Body of pancreas (tissue), 4 donors: Measurements from ENCODE around the gene SLC32A1. TPM values are rescaled to one million over a fixed set of nuclear protein-coding genes. Genes with fewer than 3 reads are reported as not detected.

Experiments used
- ATAC-seq: fragments of 150-250 bp; one replicate; pipeline ENCODE4 v1.9.1; 2016
- DNase-seq, 4 donors: peaks; one replicate each; pipeline ENCODE4 v3.0.0-alpha.2; 2019
- H3K27ac ChIP-seq, 4 donors: fragments of 200-600 bp; sonication (generic); 1 replicate in 3 of 4; 2 replicates in 1 of 4; pipeline versions ENCODE4 v1.5.1 to v1.6.1; 2016 to 2019; ENCODE audit warnings: mild to moderate bottlenecking in 1 of 4, mixed read lengths in 1 of 4, moderate library complexity in 1 of 4
- H3K27me3 ChIP-seq, 2 donors: fragments of 200-600 bp; sonication (generic); one replicate each; pipeline ENCODE4 v1.6.0; 2016; ENCODE audit warnings: mild to moderate bottlenecking in 1 of 2
- H3K36me3 ChIP-seq, 2 donors: fragments of 200-600 bp; sonication (generic); replicated peaks in 1 of 2; 2 replicates each; pipeline ENCODE4 v1.5.1; 2016; ENCODE audit warnings: low read depth in 2 of 2; ENCODE audit not compliant: insufficient read depth in 1 of 2
- H3K4me1 ChIP-seq: fragments of 200-600 bp; sonication (generic); one replicate; pipeline ENCODE4 v1.6.0; 2016
- H3K4me3 ChIP-seq, 2 donors: fragments of 200-600 bp; sonication (generic); 1 replicate in 1 of 2; 2 replicates in 1 of 2; pipeline ENCODE4 v1.5.1; 2016 to 2019
- H3K9me3 ChIP-seq, 3 donors: fragments of 200-600 bp; sonication (generic); 1 replicate in 2 of 3; 2 replicates in 1 of 3; pipeline ENCODE4 v1.5.1; 2016
- CTCF ChIP-seq, 7 experiments: fragments of 450-650 bp in 4 of 7; fragments of 200-600 bp in 3 of 7; sonication (generic) in 3 of 7; IDR thresholded peaks; one replicate each; pipeline ENCODE4 v1.5.1; 2016 to 2019; ENCODE audit warnings: antibody characterized with exemption in 7 of 7
- POLR2A ChIP-seq, 3 donors: fragments of 450-650 bp; IDR thresholded peaks; one replicate each; pipeline ENCODE4 v1.6.1; 2016; ENCODE audit warnings: antibody characterized with exemption in 3 of 3, mild to moderate bottlenecking in 2 of 3
- WGBS, 2 donors: methylation state at CpG; one replicate each; pipeline ENCODE4 v1.1.5; 2017; 5-methylcytosine and 5-hydroxymethylcytosine counted together
- intact Hi-C: fragments of 100-400 bp; cut with DNase I; formaldehyde crosslinking; loops from one replicate; pipeline ENCODE4 v1.15.1; 2023
- total RNA-seq, 2 donors: library from RNA; depleted of rRNA; stranded (reverse); fragments of >200 nt; gene quantifications; one replicate each; pipeline ENCODE4 v1.1.0, GENCODE V29; 2016

SLC32A1 gene
- total RNA-seq, 2 donors from 2014 or later, result not detected

GRCh38 chr20:38698541-38698940 is 25.7 kb upstream of the SLC32A1 start:
- intact Hi-C loops, result no loop called here
- 60 to 69% methylated on average over 12 to 15 of the region's 15 CpGs for WGBS, 2 donors

GRCh38 chr20:38700141-38700540 is 24.1 kb upstream of the SLC32A1 start:
- H3K27me3 ChIP-seq, result no peaks in the 10 kb centered on the region
- no peak for TF ChIP-seq POLR2A (IDR thresholded peaks at IDR 0.05)
- H3K36me3 ChIP-seq, result no peaks in the 10 kb centered on the region
- H3K27ac ChIP-seq, result no peak overlapping the region
- no peaks in the 10 kb centered on the region for H3K4me1 ChIP-seq
- intact Hi-C loops, result no loop called here
- DNase-seq (no peak), ATAC-seq (no peak)
- no peaks in the 10 kb centered on the region for H3K9me3 ChIP-seq
- H3K4me3 ChIP-seq, result no peak overlapping the region
- 27 to 34% methylated on average over 4 of the region's 4 CpGs for WGBS, 2 donors

More at GRCh38 chr20:38698541-38698940, 25.7 kb upstream of the SLC32A1 start:
- H3K36me3 ChIP-seq, result no peaks in the 10 kb centered on the region
- H3K27ac ChIP-seq, result no peak overlapping the region
- DNase-seq, result no peak
- no peaks in the 10 kb centered on the region for H3K27me3 ChIP-seq
- no peaks in the 10 kb centered on the region for H3K4me1 ChIP-seq
- no peak overlapping the region for H3K4me3 ChIP-seq
- ATAC-seq, result no peak
- TF ChIP-seq POLR2A (IDR thresholded peaks at IDR 0.05), result no peak
- TF ChIP-seq CTCF (IDR thresholded peaks at IDR 0.05), result no peak
- no peaks in the 10 kb centered on the region for H3K9me3 ChIP-seq

- DNase-seq (no peak), ATAC-seq (no peak)
- intact Hi-C loops, result no loop called here
- Histone ChIP-seq H3K36me3 (no peaks in the 10 kb centered on the region), H3K4me3 (no peak overlapping the region), H3K9me3 (no peaks in the 10 kb centered on the region), H3K27me3 (no peaks in the 10 kb centered on the region), H3K27ac (no peak overlapping the region), H3K4me1 (no peaks in the 10 kb centered on the region)
- 14 to 69% methylated on average over 1 to 3 of the region's 3 CpGs for WGBS, 2 donors
- no peak for TF ChIP-seq CTCF (IDR thresholded peaks at IDR 0.05)
These were observed 23.4 kb upstream of the SLC32A1 start for GRCh38 chr20:38700926-38701325.

- WGBS, 2 donors, result 52 to 65% methylated on average over 3 of the region's 3 CpGs
- no peak overlapping the region for H3K4me3 ChIP-seq
- intact Hi-C loops, result no loop called here
- H3K4me1 ChIP-seq, result no peaks in the 10 kb centered on the region
- no peak for ATAC-seq
- TF ChIP-seq POLR2A (IDR thresholded peaks at IDR 0.05), result no peak
- TF ChIP-seq CTCF (IDR thresholded peaks at IDR 0.05), result no peak
- no peaks in the 10 kb centered on the region for H3K27me3 ChIP-seq
- no peak for DNase-seq
- no peaks in the 10 kb centered on the region for H3K36me3 ChIP-seq
- H3K27ac ChIP-seq, result no peak overlapping the region
- H3K9me3 ChIP-seq, result no peaks in the 10 kb centered on the region
These were observed 20.8 kb upstream of the SLC32A1 start for GRCh38 chr20:38703526-38703925.

- Histone ChIP-seq H3K4me1 (no peaks in the 10 kb centered on the region), H3K27ac (no peak overlapping the region), H3K27me3 (no peaks in the 10 kb centered on the region), H3K9me3 (no peaks in the 10 kb centered on the region), H3K4me3 (no peak overlapping the region), H3K36me3 (no peaks in the 10 kb centered on the region)
- no peak for TF ChIP-seq CTCF (IDR thresholded peaks at IDR 0.05)
- no peak for TF ChIP-seq POLR2A (IDR thresholded peaks at IDR 0.05)
- intact Hi-C loops, result no loop called here
- no peak for ATAC-seq
- no peak for DNase-seq
- WGBS, 2 donors, result 29 to 44% methylated on average over 4 of the region's 4 CpGs
These were observed 20.1 kb upstream of the SLC32A1 start for GRCh38 chr20:38704136-38704535.
